Neural progenitor cell (in vitro differentiated cells): ENCODE measurements around the gene EXOC6B.

Experiments used
- CTCF ChIP-seq: fragments of 200-600 bp; sonication (generic); IDR thresholded peaks from 2 replicates; pipeline ENCODE4 v1.5.1; 2017; ENCODE audit warnings: antibody characterized with exemption, mild to moderate bottlenecking
- EZH2 ChIP-seq: fragments of 200-600 bp; sonication (generic); IDR thresholded peaks from 2 replicates; pipeline ENCODE4 v1.6.1; 2017; ENCODE audit warnings: antibody characterized with exemption, mild to moderate bottlenecking, moderate library complexity
- EZH2phosphoT487 ChIP-seq: fragments of 200-600 bp; sonication (generic); IDR thresholded peaks from 2 replicates; pipeline ENCODE4 v1.6.1; 2017; ENCODE audit warnings: antibody characterized with exemption

DNA sequence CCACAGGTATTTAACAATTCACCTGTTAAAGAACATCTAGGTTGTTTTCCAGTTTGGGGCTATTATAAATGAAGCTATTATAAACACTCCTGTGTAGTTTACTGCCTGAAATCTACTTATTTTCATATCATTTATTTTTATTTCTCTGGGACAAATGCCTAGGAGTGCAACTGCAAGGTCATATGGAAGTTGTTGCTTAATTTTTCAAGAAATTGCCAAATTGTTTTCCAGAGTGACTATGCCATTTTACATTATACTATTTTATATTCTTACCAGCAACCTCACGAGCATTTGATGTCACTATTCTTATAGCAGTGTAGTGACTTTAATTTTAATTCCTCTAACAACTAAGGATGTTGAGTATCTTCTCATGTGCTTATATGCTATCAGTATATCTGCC lies 298.4 kb downstream of the EXOC6B start:
- no peak for TF ChIP-seq CTCF
- no peak for TF ChIP-seq EZH2
- no peak for TF ChIP-seq EZH2phosphoT487
